Measurements from ENCODE around the gene INO80B. TPM values are rescaled to one million over a fixed set of nuclear protein-coding genes. Genes with fewer than 3 reads are reported as not detected.
"Not testable (repeated sequence)": the region's sequence is repeated elsewhere in the genome, so short reads cannot be mapped to it uniquely, and the experiment has no call there.

INO80B gene
- total RNA-seq, 2 donors from 2014 or later, result 6.3 to 32.4 TPM

GRCh38 chr2:74417197-74417596 lies 37.7 kb upstream of the INO80B start:
- no peak overlapping the region for H3K4me3 ChIP-seq
- intact Hi-C loops (cut with DNase I), result no loop called here
- TF ChIP-seq CTCF (IDR thresholded peaks at IDR 0.05) (no peak), POLR2A (IDR thresholded peaks at IDR 0.05) (no peak)
- no peaks in the 10 kb centered on the region for H3K36me3 ChIP-seq (replicated peaks in 1 of 2; ENCODE audit: insufficient read depth in 1 of 2, low read depth in 2 of 2)
- 59 to 80% methylated on average over 3 of the region's 3 CpGs for WGBS, 2 donors
- ATAC-seq (no peak), DNase-seq (no peak)
- peaks cover 32% of the 10 kb centered on the region for H3K4me1 ChIP-seq
- no peaks in the 10 kb centered on the region for H3K9me3 ChIP-seq
- no peak overlapping the region for H3K27ac ChIP-seq
- no peaks in the 10 kb centered on the region for H3K27me3 ChIP-seq

- DNase-seq (no peak), ATAC-seq (no peak)
- intact Hi-C loops (cut with DNase I), result no loop called here
- H3K9me3 ChIP-seq, result no peaks in the 10 kb centered on the region
- peaks cover 35% of the 10 kb centered on the region for H3K4me1 ChIP-seq
- no peaks in the 10 kb centered on the region for H3K36me3 ChIP-seq (replicated peaks in 1 of 2; ENCODE audit: insufficient read depth in 1 of 2, low read depth in 2 of 2)
- H3K27me3 ChIP-seq, result no peaks in the 10 kb centered on the region
- TF ChIP-seq CTCF (IDR thresholded peaks at IDR 0.05) (no peak), POLR2A (IDR thresholded peaks at IDR 0.05) (no peak)
- H3K4me3 ChIP-seq, result no peak overlapping the region
- H3K27ac ChIP-seq, result no peak overlapping the region
- 81 to 95% methylated on average over 5 to 6 of the region's 6 CpGs for WGBS, 2 donors
Measured at GRCh38 chr2:74417763-74418162, 37.1 kb upstream of the INO80B start.

GRCh38 chr2:74418312-74418711 lies 36.6 kb upstream of the INO80B start:
- Histone ChIP-seq H3K9me3 (no peaks in the 10 kb centered on the region), H3K4me3 (no peak overlapping the region), H3K27ac (no peak overlapping the region), H3K27me3 (no peaks in the 10 kb centered on the region), H3K4me1 (peaks cover 35% of the 10 kb centered on the region), H3K36me3 (replicated peaks in 1 of 2; ENCODE audit: insufficient read depth in 1 of 2, low read depth in 2 of 2) (no peaks in the 10 kb centered on the region)
- 67 to 77% methylated on average over 20 to 25 of the region's 27 CpGs for WGBS, 2 donors
- ATAC-seq (no peak), DNase-seq (no peak)
- TF ChIP-seq CTCF (IDR thresholded peaks at IDR 0.05) (no peak), POLR2A (IDR thresholded peaks at IDR 0.05) (no peak)
- intact Hi-C loops (cut with DNase I), result no loop called here

GRCh38 chr2:74419345-74419744 lies 35.5 kb upstream of the INO80B start:
- Histone ChIP-seq H3K4me1 (peaks cover 35% of the 10 kb centered on the region), H3K9me3 (no peaks in the 10 kb centered on the region), H3K36me3 (replicated peaks in 1 of 2; ENCODE audit: insufficient read depth in 1 of 2, low read depth in 2 of 2) (no peaks in the 10 kb centered on the region), H3K27me3 (no peaks in the 10 kb centered on the region), H3K27ac (no peak overlapping the region), H3K4me3 (no peak overlapping the region)
- WGBS, 2 donors, result 85 to 88% methylated on average over 1 of the region's 1 CpG
- intact Hi-C loops (cut with DNase I), result no loop called here
- TF ChIP-seq CTCF (IDR thresholded peaks at IDR 0.05), result no peak
- TF ChIP-seq POLR2A (IDR thresholded peaks at IDR 0.05), result no peak
- DNase-seq (no peak), ATAC-seq (no peak)

GRCh38 chr2:74420006-74420405 lies 34.9 kb upstream of the INO80B start:
- intact Hi-C loops (cut with DNase I), result no loop called here
- WGBS, 2 donors, result 74% methylated on average over 2 of the region's 2 CpGs
- ATAC-seq, result no peak
- no peaks in the 10 kb centered on the region for H3K36me3 ChIP-seq (replicated peaks in 1 of 2; ENCODE audit: insufficient read depth in 1 of 2, low read depth in 2 of 2)
- no peak for DNase-seq
- H3K4me3 ChIP-seq, result no peak overlapping the region
- no peaks in the 10 kb centered on the region for H3K9me3 ChIP-seq
- TF ChIP-seq POLR2A (IDR thresholded peaks at IDR 0.05), result no peak
- TF ChIP-seq CTCF (IDR thresholded peaks at IDR 0.05), result no peak
- peaks cover 28% of the 10 kb centered on the region for H3K4me1 ChIP-seq
- H3K27ac ChIP-seq, result no peak overlapping the region
- no peaks in the 10 kb centered on the region for H3K27me3 ChIP-seq

GRCh38 chr2:74420443-74421103 lies 34.3 kb upstream of the INO80B start:
- peaks cover 22% of the 10 kb centered on the region for H3K4me1 ChIP-seq
- ATAC-seq; H3K9me3 ChIP-seq; H3K4me3 ChIP-seq; DNase-seq; H3K27me3 ChIP-seq; intact Hi-C loops (cut with DNase I); H3K36me3 ChIP-seq (replicated peaks in 1 of 2; ENCODE audit: insufficient read depth in 1 of 2, low read depth in 2 of 2): not testable (repeated sequence)
- H3K27ac ChIP-seq, result peak overlapping the region in 1 of 4 donors; percentile 69
- 63 to 68% methylated on average over 19 of the region's 19 CpGs for WGBS, 2 donors
